ENCODE results near the gene NRG2. TPM values are rescaled to one million over a fixed set of nuclear protein-coding genes. Genes with fewer than 3 reads are reported as not detected.

The NRG2 gene
- total and polyA plus RNA-seq, 2 of the 8 experiments (the other 6 are each of a cell fraction or from before 2014, with no cell fraction given), result 0.27 to 0.54 TPM

DNA sequence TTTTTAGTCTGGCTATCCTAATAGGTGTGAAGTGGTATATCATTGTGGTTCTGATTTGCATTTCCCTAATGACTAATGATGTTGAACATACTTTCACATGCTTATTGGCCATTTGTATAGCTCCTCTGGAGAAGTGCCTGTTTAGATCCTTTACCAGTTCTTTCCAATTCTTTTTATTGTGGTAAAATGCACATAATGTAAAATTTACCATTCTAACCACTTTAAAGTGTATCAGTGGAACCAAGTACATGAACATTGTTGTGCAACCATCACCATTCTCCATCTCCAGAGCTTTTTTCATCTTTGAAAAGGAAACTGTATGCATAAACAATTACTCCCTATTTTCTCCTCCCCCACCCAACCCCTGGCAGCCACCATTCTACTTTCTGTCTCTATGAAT, 95.4 kb downstream of the NRG2 start (continued):
- TF ChIP-seq BRCA1 (IDR thresholded peaks at IDR 0.05; ENCODE audit: low read depth, low read length) (no peak), SIN3A (conservative IDR thresholded peaks at IDR 0.05 in 1 of 2, IDR thresholded peaks at IDR 0.05 in 1 of 2; ENCODE audit: low read depth in 1 of 2, low read length in 2 of 2) (no peak), EZH2 (IDR thresholded peaks at IDR 0.05; ENCODE audit: low read depth, low read length, severe bottlenecking) (no peak)
- TF ChIP-seq, protein P1, sequence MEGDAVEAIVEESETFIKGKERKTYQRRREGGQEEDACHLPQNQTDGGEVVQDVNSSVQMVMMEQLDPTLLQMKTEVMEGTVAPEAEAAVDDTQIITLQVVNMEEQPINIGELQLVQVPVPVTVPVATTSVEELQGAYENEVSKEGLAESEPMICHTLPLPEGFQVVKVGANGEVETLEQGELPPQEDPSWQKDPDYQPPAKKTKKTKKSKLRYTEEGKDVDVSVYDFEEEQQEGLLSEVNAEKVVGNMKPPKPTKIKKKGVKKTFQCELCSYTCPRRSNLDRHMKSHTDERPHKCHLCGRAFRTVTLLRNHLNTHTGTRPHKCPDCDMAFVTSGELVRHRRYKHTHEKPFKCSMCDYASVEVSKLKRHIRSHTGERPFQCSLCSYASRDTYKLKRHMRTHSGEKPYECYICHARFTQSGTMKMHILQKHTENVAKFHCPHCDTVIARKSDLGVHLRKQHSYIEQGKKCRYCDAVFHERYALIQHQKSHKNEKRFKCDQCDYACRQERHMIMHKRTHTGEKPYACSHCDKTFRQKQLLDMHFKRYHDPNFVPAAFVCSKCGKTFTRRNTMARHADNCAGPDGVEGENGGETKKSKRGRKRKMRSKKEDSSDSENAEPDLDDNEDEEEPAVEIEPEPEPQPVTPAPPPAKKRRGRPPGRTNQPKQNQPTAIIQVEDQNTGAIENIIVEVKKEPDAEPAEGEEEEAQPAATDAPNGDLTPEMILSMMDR (IDR thresholded peaks at IDR 0.05; ENCODE audit: control extremely low read depth in 1 of 3, insufficient read depth in 1 of 3, low read depth in 1 of 3, low read length in 3 of 3), result no peak
- TF ChIP-seq, protein P2, sequence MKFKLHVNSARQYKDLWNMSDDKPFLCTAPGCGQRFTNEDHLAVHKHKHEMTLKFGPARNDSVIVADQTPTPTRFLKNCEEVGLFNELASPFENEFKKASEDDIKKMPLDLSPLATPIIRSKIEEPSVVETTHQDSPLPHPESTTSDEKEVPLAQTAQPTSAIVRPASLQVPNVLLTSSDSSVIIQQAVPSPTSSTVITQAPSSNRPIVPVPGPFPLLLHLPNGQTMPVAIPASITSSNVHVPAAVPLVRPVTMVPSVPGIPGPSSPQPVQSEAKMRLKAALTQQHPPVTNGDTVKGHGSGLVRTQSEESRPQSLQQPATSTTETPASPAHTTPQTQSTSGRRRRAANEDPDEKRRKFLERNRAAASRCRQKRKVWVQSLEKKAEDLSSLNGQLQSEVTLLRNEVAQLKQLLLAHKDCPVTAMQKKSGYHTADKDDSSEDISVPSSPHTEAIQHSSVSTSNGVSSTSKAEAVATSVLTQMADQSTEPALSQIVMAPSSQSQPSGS (IDR thresholded peaks at IDR 0.05; ENCODE audit: low read length), result no peak

Data from H1 (cell line).